Measurements from ENCODE around the gene MAFG.

MAFG gene

GRCh38 chr17:81927653-81928543, at the start of gene MAFG:
MAFG (minus strand) TSS chr17:81927735; CDS start chr17:81923185, 4,550 bp downstream.
- DNase-seq (ENCODE audit: low read depth in 3 of 3) = peak; percentile 80 to 81 (median 80)

GRCh38 chr17:81976332-81977210, 49.0 kb upstream of the MAFG start:
- DNase-seq (ENCODE audit: low read depth in 3 of 3) = peak in 1 of 3 experiments; percentile 29

DNA sequence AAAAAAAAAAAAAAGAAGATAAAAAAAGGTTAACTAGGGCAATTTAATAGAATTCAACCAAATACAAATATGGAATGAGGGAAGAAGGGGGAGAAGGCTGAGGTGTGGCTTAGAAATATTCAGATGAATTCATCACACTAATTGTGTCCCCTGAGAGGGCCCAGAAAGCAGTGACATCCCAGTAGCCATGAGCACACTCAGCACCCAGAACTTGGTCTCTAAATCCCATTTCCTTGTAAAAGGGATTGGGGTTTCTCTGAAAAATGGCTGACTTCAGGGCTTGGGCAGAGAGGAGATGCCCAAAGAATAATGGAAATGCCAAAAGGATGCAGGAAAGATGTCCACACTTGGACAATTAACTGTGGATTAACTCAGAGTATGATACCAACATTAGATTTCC, 45.9 kb upstream of the MAFG start:
- no peak for DNase-seq (ENCODE audit: low read depth in 3 of 3)

GRCh38 chr17:81968850-81969812, 41.6 kb upstream of the MAFG start:
- no peak for DNase-seq (ENCODE audit: low read depth in 3 of 3)

GRCh38 chr17:81968396-81968745, 40.8 kb upstream of the MAFG start:
- no peak for DNase-seq (ENCODE audit: low read depth in 3 of 3)

DNA sequence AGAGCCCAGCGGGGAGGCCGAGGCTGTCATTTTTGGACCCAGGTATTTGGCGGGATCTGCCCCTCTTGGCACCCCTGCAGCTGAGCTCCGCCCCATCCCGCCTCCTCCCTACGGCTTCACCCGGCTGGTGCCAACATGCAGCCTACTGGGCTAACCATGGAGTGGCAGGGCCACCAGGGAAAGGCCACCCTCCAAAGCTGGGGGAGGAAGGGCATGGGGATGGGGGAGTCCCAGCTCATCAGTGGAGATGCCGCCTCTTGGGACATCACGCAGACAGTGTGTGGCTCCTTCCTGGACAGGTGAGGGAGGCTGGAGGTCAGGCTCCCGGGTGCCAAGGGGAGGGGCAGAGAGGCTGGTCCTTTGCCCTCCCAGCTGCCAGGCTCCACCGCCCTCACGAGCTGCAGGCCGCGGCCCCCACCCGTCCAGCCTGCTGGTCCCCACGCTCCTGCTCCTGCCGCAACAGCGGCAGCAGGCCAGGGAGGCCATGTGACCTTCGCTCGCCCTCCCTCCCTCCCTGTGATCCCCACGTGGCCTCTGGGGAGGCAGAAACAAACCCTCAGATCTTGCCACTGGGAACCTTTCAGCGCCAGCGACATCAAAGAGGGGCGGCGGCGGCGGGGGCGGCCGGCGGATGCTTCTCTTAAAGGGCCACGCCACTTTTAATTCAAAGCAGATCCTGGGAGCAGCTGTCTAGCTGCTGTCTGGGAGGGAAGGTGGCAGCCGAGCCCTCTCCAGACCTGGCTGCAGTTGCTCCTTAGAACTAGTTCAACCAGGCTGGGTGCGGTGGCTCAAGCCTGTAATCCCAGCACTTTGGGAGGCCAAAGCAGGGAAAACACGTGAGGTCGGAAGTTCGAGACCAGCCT, 40.2 kb upstream of the MAFG start:
- peak; percentile 75 to 86 (median 85) for DNase-seq (ENCODE audit: low read depth in 3 of 3)

GRCh38 chr17:81967244-81967532, 39.7 kb upstream of the MAFG start:
- DNase-seq (ENCODE audit: low read depth in 3 of 3) = no peak

GRCh38 chr17:81966343-81967243, 39.1 kb upstream of the MAFG start:
- DNase-seq (ENCODE audit: low read depth in 3 of 3) = no peak

DNA sequence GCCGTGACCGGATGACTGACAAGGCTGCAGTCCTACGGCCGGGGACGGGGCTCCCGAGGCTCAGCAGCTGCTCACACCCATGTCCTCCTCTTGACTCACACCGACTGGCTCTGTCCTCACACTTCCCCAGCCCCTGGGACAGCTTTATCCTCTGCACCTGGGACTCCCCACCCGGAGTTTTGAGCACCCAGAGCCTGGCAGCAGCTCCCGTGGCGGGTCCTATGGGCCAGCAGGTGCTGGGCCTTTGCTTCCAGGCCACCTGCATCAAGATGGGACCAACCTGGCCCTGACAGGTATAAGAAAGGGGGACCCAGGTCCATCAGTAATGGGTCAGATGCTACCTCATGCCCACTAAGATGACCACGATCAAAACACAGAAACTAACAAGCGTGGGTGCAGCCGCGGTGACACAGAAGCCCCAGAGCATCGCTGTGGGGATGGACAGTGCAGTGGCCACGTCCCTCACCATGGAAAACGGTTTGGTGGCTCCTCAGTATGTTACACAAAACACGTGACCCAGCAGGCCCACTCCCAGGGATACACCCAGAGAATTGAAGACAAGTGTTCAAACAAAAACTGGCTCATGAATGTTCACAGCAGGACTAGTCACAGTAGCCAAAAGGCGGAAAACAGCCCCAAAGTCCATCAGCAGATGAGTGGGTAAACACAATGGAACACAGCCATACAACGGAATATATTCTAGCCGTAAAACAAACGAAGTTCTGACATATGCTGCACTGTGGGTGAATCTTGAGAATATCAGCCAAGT, 36.7 kb upstream of the MAFG start:
- DNase-seq (ENCODE audit: low read depth in 3 of 3) = no peak

GRCh38 chr17:81962499-81963441, 35.2 kb upstream of the MAFG start:
- no peak for DNase-seq (ENCODE audit: low read depth in 3 of 3)

DNA sequence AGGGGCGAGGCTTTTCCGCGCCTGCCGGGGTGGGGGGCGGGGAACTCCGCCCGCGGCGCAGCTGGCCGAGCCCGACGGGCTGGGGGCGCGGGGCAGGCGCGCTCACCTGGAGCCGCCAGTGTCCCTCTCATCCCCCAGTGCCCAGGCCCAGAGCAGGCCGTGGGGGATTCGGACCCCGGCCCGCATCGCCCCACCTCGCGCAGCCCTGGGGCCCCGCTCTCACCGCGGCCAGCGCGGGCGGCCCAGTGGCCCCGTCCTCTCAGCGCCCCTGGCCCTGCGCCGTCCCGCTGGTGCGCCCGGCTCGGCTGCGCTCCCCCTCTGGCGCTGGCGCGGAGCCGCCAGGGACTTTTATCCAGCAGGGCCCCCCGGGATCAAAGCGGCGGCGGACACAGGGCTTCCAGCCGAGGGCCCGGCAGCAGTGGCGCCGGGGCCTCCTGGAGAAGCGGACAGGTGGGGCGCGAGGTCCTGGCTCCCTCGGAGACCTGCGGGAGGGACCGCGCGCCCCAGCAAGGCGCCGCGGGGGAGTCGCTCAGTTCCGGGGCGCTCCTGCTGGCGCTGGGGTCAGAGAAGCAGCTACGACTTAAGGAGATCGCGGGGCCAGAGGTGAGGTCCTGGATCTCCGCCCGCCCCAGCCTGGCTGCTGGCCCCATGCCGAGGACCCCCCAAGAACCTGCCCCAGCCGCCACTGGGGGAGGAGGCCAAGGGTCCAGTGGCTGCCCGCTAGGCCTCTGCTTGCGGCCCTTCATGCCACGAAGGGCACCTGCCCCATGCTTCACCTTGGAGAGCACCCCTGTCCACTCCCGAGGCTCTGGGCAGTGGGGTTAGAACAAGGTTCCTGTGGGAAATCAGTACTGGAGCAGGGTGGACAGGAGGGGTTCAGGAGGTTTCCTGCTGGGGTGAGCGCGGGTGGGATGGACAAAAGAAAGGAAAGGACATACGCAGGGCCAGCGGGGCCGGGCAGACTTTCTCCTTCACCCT, 34.3 kb upstream of the MAFG start:
- no peak for DNase-seq (ENCODE audit: low read depth in 3 of 3)

DNA sequence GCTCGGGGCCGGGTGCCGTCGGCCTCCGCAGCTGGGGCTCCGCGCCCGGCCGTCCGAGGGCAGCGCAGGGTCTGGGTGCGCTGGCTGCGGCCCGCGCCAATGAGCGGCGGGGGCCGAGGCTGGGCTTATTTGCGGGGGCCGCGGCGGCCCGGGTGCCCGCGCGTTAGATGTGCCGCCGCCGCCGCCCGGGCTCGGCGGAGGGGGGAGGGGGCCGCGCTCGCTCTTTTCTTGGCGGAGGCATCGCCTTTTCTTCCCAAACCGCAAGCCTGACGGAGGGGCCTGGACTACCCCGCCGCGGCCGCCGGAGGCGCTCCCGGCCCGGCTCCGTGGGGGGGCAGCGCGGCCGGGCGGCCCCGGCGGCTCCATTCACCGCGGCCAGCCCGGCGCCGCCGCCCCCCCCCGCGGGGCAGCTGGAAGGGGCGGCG, 33.6 kb upstream of the MAFG start, which contains the start of gene NOTUM:
Gene NOTUM, minus strand, starts transcription at position 101 of the 425 bp plus-strand sequence. CDS start 278 bp downstream, outside the sequence.
- no peak for DNase-seq (ENCODE audit: low read depth in 3 of 3)

DNA sequence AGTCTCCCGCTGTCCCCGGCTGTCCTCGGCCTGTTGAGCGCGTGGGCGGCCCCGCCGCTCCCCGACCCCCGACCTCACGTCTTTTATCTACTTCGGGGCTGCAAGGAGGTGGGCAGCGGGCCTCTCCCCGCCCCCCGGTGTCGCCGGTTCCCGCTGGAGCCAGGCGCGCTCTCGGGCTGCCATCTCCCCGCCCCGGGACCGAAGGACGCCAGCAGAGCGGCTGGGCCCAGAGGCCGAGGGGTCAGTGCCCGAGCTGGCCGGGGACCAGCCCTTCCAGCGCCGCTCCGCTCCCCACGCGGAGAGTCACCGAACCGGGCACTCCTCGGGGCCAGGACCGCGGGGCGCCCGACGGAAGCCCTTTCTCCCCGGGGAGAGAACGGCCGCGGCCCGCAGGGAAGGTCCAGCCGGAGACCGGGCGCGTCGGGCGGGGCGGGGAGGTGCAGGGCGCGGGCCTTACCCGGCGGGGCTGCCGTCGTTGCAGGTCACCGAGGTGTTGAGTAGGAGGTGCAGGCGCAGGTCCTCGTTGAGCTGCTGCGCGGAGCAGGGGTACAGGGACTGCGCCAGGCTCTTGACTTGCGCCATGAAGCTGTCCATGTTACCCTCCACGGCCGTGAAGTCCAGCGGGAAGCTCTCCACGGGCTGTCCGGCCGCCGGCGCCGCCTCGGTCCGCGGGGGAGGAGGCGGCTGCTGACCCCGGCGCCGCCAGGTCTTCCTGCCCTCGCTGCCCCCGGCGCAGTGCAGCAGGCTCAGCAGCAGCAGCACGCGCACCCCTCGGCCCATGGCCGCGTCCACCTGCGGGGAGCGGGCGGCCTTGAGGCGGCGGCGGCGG, 32.8 kb upstream of the MAFG start:
- DNase-seq (ENCODE audit: low read depth in 3 of 3) = no peak

GRCh38 chr17:81959362-81960129, 32.0 kb upstream of the MAFG start:
- peak; percentile 69 to 80 (median 78) for DNase-seq (ENCODE audit: low read depth in 3 of 3)

All from stimulated activated CD4-positive, alpha-beta T cell treated with anti-CD3 and anti-CD28 coated beads, TNF-alpha, amount 100 ng/mL, for 4 hours (primary cell).